OCI-LY1 (cell line): ENCODE data around the gene CCDC59.

ENCODE experiments used
- CTCF ChIP-seq: fragments of 200-600 bp; sonication (generic), shearing (Covaris generic); IDR thresholded peaks from 2 replicates; pipeline ENCODE4 v1.5.1; 2017; ENCODE audit warnings: mild to moderate bottlenecking, antibody characterized with exemption, low read length, moderate library complexity, mixed read lengths
- EZH2 ChIP-seq: fragments of 200-600 bp; sonication (generic), shearing (Covaris generic); IDR thresholded peaks from 2 replicates; pipeline ENCODE4 v1.8.0; 2017; ENCODE audit warnings: borderline replicate concordance, mixed run types, mild to moderate bottlenecking, antibody characterized with exemption, low read length, moderate library complexity, mixed read lengths

- TF ChIP-seq CTCF (no peak), EZH2 (no peak)
Measured at GRCh38 chr12:82363990-82364389, 5.8 kb upstream of the CCDC59 start.
